Naive thymus-derived CD8-positive, alpha-beta T cell (primary cell): Measurements from ENCODE around the gene PNLIPRP3. TPM values are rescaled to one million over a fixed set of nuclear protein-coding genes. Genes with fewer than 3 reads are reported as not detected.

Experiments used
- ATAC-seq, 2 donors: fragments of 150-1000 bp; cut with Tn5 transposase in 1 of 2; sonication (Bioruptor Pico), chemical (Tn5 transposase) in 1 of 2; 1 replicate in 1 of 2; 2 replicates in 1 of 2; pipeline ENCODE4 v1.10.0; 2021; ENCODE audit warnings: mild to moderate bottlenecking in 2 of 2, moderate library complexity in 2 of 2
- POLR2A ChIA-PET: fragments of 350-600 bp; sonication (Branson Sonifier 250); formaldehyde crosslinking; loops from one replicate; lab custom pipeline; 2021; ENCODE audit warnings: antibody characterized with exemption; lab: Charles Lee
- DNase-seq, 10 donors: peaks; one replicate each; pipeline versions ENCODE4 v3.0.0 to v3.0.0-alpha.2; 2020 to 2022
- H3K27ac Mint-ChIP-seq, 10 donors: one replicate each; pipeline ENCODE4 v1.8.0; 2020 to 2022; ENCODE audit warnings: mild to moderate bottlenecking in 10 of 10, mixed read lengths in 10 of 10, moderate library complexity in 4 of 10, inconsistent platforms in 1 of 10
- H3K27me3 Mint-ChIP-seq, 5 donors: one replicate each; pipeline ENCODE4 v1.8.0; 2021 to 2022; ENCODE audit warnings: mixed read lengths in 5 of 5
- H3K36me3 Mint-ChIP-seq, 3 donors: one replicate each; pipeline ENCODE4 v1.8.0; 2020 to 2022; ENCODE audit warnings: mixed read lengths in 3 of 3, mild to moderate bottlenecking in 2 of 3, inconsistent platforms in 1 of 3
- H3K4me1 Mint-ChIP-seq, 4 donors: one replicate each; pipeline ENCODE4 v1.8.0; 2021 to 2022; ENCODE audit warnings: mixed read lengths in 4 of 4
- H3K4me3 Mint-ChIP-seq, 10 donors: one replicate each; pipeline ENCODE4 v1.8.0; 2020 to 2022; ENCODE audit warnings: mild to moderate bottlenecking in 10 of 10, mixed read lengths in 10 of 10, moderate library complexity in 6 of 10, inconsistent platforms in 1 of 10
- H3K9me3 Mint-ChIP-seq, 9 donors: one replicate each; pipeline ENCODE4 v1.8.0; 2020 to 2022; ENCODE audit warnings: mixed read lengths in 9 of 9, mild to moderate bottlenecking in 3 of 9, inconsistent platforms in 1 of 9, moderate library complexity in 1 of 9
- polyA plus RNA-seq, 3 donors: library from polyadenylated mRNA; unstranded; fragments of 300-500 nt; fragmentation: Illumina TruSeq; gene quantifications; one replicate each; pipeline ENCODE4 v1.2.3, GENCODE V29; 2021
- total RNA-seq, 8 experiments: library from RNA in 2 of 8; stranded (reverse) in 2 of 8; gene quantifications; one replicate each; pipeline ENCODE4 v1.2.3 and lab custom pipeline; 2021 to 2026

PNLIPRP3 gene
- total and polyA plus RNA-seq, 5 experiments from 2014 or later: not detected

DNA sequence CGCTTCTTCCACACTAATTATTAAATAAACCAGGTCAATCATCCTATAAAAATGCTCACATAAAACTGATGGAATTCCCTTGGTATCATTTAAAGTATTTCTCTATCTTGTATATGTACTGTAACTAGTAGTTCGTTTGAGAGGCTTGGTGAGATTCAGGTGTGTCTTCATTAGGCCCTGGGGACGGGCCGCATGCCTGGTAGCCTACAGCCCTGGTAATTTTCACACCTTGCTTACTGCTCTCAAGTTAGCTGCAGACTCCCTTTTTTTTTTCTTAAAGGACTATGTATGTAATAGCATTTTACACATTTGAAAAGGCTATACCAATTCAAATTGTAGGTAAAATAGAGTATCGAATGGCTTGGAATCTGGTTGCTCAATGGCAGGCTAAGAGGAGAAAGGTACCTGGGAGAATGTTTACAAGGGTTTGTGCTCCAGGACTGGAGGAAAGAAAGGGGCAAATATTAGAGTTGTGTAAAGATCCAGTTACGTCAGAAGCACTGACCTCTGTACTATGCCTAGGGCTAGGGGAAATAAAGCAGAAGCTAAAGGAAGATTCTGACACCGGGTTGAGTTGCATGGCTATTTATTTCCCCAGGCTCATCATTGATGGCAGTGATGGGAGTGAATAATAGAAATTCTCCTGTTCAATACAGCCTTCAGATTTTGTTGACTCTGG, 59.3 kb downstream of the PNLIPRP3 start:
- H3K27me3 Mint-ChIP-seq: peaks cover 4 to 26% (median 13%) of the 10 kb centered on the region in 5 donors
- H3K4me1 Mint-ChIP-seq: no peaks in the 10 kb centered on the region
- POLR2A ChIA-PET: no interaction called here
- no peak overlapping the region for H3K27ac Mint-ChIP-seq
- no peaks in the 10 kb centered on the region for H3K9me3 Mint-ChIP-seq
- DNase-seq (no peak), ATAC-seq (no peak)
- no peak overlapping the region for H3K4me3 Mint-ChIP-seq
- H3K36me3 Mint-ChIP-seq: no peaks in the 10 kb centered on the region

DNA sequence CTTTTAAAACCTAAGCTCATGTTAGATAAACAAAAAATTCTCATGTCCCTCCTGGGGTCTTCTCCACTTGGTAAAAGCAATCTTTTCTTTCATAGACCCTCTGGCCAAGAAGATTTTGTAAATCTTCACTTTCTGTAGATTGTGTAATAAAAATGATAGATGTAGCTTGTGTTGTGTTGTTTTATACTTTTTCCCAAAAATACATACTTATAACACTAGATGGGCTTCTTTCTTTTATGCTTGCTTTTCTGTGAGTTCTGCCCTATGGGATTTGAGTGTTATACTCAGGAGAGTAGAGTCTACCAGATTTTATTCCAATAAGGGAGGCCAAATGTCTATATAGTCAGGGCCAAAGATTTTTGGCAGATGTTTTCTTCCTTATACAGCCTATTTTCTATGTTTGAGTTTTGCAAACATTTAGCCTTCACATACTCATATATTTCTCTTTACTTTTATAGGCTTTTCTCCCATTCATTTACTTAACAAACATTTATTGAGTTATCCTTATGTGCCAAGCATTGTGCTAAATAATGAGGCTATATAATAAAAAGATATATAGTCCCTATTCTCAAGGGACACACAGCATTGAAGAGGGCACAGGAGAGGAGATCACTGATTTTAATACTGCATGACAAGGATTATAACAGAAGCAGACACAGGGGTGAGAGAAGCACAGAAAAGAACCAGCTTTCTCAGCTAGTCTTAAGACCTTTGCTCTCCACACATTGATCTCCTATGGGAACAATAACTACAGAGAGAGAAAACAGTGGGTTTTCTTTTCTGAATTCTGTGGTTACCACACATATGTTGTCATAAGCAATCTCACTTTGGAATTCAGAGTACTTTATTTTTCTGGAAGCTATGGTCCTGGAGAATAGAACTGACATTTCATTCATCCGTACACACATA, 60.1 kb downstream of the PNLIPRP3 start:
- Mint-ChIP-seq H3K4me1 (no peaks in the 10 kb centered on the region), H3K36me3 (no peaks in the 10 kb centered on the region), H3K27ac (no peak overlapping the region), H3K27me3 (peaks cover 4 to 17% (median 8%) of the 10 kb centered on the region in 5 donors), H3K4me3 (no peak overlapping the region), H3K9me3 (no peaks in the 10 kb centered on the region)
- no peak for ATAC-seq
- DNase-seq: no peak
- POLR2A ChIA-PET: no interaction called here

DNA sequence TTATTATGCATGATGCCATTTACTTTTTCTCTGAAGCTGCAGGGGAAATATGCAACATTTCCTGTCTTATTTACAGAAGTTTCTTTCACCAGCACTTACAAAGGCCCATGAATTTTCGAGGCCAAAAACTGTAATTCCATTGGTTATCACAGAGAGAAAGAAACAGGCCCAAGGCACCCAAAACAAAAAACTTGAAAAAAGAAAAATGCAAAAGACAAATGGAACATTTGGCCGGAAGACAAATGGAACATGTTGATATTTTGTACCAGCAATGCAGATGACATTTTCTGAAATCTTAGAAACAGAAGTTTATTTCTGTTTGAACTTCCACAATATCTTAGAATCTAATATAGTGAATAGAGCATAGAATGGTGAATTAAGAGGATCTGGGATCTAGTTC, 61.8 kb downstream of the PNLIPRP3 start:
- Mint-ChIP-seq H3K27me3 (peaks cover 4 to 11% (median 7%) of the 10 kb centered on the region in 5 donors), H3K9me3 (peaks cover 0 to 3% (median 0%) of the 10 kb centered on the region in 9 donors), H3K27ac (no peak overlapping the region), H3K4me1 (no peaks in the 10 kb centered on the region), H3K36me3 (peaks cover 0 to 2% (median 0%) of the 10 kb centered on the region in 3 donors), H3K4me3 (no peak overlapping the region)
- ATAC-seq: no peak
- POLR2A ChIA-PET: no interaction called here
- DNase-seq: no peak

DNA sequence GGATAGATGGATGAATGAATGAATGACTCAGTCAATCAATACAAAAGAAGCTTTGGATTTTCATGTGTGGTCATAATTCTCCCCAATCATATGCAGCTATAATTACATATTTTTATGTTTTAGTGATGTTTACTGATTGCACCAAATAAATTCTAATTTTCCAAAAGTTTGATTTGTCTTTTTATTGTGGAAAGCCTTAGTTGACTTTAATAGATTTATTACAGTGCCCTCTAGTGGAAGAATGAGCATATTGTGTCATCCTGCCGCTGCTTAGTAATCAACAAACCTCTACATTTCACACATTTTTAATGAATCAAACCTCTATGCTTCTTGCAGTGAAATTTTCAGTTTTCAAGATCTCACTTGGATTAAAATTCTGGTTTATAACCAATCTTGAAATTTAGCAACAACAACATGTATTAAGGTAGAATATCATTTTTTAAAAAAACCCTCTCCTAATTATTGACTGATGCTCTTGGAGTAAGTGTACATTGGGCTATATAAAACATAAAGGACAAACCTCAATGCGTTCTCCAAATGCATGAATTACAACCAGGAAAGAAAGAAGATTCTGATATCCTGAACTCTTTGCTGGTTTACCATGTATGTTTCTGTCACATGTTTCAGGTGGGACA, 62.5 kb downstream of the PNLIPRP3 start:
- POLR2A ChIA-PET: no interaction called here
- Mint-ChIP-seq H3K27ac (no peak overlapping the region), H3K4me1 (no peaks in the 10 kb centered on the region), H3K27me3 (peaks cover 4 to 10% (median 7%) of the 10 kb centered on the region in 5 donors), H3K4me3 (no peak overlapping the region), H3K9me3 (peaks cover 0 to 3% (median 0%) of the 10 kb centered on the region in 9 donors), H3K36me3 (peaks cover 0 to 2% (median 0%) of the 10 kb centered on the region in 3 donors)
- no peak for ATAC-seq
- DNase-seq: peak in 1 of 10 donors; percentile 3

DNA sequence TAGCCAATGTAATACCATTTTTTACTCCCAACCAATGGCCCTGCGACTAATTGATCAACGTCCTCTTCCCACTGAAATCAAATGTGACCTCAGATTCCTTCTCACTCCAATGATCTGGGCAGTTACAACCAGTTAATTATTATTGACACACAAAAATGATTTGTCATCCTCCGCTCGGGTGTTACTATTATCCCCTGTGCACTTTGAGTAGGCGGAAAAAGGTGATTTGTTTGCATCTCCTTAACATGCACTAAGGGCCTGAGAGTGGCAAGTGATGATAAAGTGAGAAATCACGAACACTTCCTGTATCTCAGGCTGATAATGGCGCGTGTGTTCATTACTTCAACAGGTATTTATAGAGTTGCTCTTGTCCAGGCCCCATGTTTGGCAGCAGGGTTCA, 77.1 kb downstream of the PNLIPRP3 start:
- POLR2A ChIA-PET: no interaction called here
- Mint-ChIP-seq H3K9me3 (peaks cover 0 to 22% (median 2%) of the 10 kb centered on the region in 9 donors), H3K36me3 (peaks cover 0 to 4% (median 0%) of the 10 kb centered on the region in 3 donors), H3K4me3 (no peak overlapping the region), H3K27ac (no peak overlapping the region), H3K4me1 (no peaks in the 10 kb centered on the region), H3K27me3 (peaks cover 0 to 24% (median 8%) of the 10 kb centered on the region in 5 donors)
- DNase-seq (no peak), ATAC-seq (no peak)

DNA sequence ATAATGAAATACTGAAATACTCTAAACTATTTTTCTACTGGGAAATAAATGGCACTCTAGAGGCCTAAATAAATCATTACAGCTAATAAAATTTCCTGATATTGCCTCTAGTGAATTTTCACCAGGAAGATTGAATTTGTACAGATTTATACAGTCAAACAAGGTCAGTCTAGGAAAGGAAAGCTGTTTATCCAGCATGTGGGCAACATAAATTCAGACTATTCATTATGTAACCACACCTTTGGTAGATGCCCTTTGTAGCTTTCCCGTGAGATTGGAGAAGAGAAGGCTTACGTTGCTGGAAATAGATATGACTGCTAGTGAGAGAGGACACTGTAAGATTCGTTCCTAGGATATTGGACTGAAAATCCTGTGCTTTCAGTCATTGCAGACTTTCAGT, 82.9 kb downstream of the PNLIPRP3 start:
- Mint-ChIP-seq H3K9me3 (peaks cover 0 to 13% (median 0%) of the 10 kb centered on the region in 9 donors), H3K4me3 (no peak overlapping the region), H3K27ac (no peak overlapping the region), H3K4me1 (no peaks in the 10 kb centered on the region), H3K36me3 (no peaks in the 10 kb centered on the region), H3K27me3 (peaks cover 1 to 29% (median 8%) of the 10 kb centered on the region in 5 donors)
- ATAC-seq (no peak), DNase-seq (no peak)
- POLR2A ChIA-PET: no interaction called here

DNA sequence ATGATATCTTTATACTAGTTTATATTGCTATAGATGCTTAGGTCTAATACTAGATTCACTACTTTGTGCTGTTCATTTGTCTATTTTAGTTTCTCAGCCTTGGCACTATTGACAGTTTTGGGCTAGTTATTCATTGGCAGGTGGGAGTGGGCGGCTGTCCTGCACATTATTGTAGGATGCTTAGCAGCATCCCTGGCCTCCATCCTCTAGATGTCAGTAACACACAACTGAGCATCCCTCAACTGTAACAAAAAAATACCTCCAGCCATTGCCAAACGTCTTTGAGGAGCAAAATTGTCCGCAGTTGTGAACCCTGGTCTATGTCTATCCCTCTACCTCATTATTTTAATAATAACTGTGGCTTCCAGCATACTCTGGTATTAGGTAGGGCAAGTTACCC, 83.7 kb downstream of the PNLIPRP3 start:
- Mint-ChIP-seq H3K9me3 (peaks cover 0 to 13% (median 0%) of the 10 kb centered on the region in 9 donors), H3K4me1 (no peaks in the 10 kb centered on the region), H3K4me3 (no peak overlapping the region), H3K27me3 (peaks cover 1 to 29% (median 8%) of the 10 kb centered on the region in 5 donors), H3K27ac (no peak overlapping the region), H3K36me3 (no peaks in the 10 kb centered on the region)
- DNase-seq: no peak
- ATAC-seq: no peak
- POLR2A ChIA-PET: no interaction called here

DNA sequence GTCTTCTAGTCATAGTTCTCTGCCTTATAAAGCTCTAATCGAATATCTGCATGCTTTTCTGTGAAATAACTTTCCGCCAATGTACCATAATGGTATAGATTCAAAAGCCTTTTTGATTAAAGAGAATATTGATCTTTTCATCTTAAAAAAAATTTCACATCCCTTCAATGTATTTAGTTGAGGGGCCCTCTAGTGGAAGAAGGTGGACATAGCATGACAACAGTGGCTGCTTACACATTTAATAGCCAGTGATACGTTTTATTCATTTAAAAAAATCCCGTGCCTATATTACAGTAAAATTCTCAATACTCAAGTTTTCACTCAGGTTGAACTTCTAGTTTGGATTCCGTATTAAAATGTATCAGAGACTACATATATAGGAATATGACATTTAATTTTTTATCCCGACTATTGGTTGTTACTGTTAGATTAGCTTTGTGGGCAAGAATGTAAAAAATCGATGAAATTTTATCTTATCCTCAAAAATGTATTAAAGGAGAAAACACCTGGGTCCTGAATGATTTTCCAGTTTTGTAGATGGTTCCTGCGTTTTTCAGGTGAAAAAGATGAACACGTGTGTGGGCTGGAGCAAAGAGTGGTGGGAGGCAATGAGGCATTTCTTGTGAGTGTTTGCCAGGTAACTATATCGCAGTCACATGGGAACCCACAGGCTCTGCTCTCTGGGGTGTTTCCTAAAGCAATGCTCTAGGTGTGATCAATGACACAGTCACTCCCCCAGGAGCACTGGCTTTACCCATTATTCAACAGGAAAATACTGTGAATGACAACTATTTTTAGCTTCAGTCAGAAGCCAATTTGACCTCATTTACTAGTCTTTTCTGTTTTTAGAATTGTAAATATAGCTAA, 94.0 kb downstream of the PNLIPRP3 start:
- Mint-ChIP-seq H3K4me3 (no peak overlapping the region), H3K9me3 (no peaks in the 10 kb centered on the region), H3K36me3 (no peaks in the 10 kb centered on the region), H3K27ac (no peak overlapping the region), H3K4me1 (no peaks in the 10 kb centered on the region), H3K27me3 (peaks cover 7 to 25% (median 11%) of the 10 kb centered on the region in 5 donors)
- ATAC-seq (no peak), DNase-seq (peak in 4 of 10 donors; percentile 1 to 21 (median 4))
- POLR2A ChIA-PET: no interaction called here

DNA sequence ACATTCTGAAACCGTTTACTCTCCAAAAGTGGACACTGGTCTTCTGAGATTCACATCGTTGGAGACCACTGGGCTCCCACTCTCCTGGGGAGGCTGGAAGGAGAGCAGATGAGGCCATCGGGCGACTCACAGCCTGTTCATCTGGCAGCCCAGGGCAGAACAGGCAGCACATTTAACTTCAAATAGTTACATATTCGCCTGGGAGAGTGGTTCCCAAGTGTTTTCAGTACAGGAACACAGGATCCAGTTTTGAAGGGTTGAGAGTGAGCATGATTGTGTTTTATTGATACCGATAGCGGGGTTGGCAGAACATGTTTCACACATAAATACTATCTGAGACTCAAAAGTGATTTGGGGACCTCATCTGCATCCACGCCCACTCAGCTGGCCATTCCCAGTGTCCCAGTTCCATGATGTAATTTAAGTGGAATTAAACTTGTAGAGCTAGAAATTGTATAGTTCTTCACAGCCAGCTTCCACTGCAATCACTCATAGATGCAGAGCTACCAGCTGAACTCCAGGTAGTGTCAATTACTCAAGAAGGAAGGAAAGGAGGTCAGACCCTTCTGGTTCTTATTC, 95.2 kb downstream of the PNLIPRP3 start:
- H3K27me3 Mint-ChIP-seq: peaks cover 7 to 25% (median 13%) of the 10 kb centered on the region in 5 donors
- no peak overlapping the region for H3K4me3 Mint-ChIP-seq
- no peaks in the 10 kb centered on the region for H3K4me1 Mint-ChIP-seq
- no peak overlapping the region for H3K27ac Mint-ChIP-seq
- DNase-seq (no peak), ATAC-seq (no peak)
- POLR2A ChIA-PET: no interaction called here
- H3K36me3 Mint-ChIP-seq: no peaks in the 10 kb centered on the region
- no peaks in the 10 kb centered on the region for H3K9me3 Mint-ChIP-seq

DNA sequence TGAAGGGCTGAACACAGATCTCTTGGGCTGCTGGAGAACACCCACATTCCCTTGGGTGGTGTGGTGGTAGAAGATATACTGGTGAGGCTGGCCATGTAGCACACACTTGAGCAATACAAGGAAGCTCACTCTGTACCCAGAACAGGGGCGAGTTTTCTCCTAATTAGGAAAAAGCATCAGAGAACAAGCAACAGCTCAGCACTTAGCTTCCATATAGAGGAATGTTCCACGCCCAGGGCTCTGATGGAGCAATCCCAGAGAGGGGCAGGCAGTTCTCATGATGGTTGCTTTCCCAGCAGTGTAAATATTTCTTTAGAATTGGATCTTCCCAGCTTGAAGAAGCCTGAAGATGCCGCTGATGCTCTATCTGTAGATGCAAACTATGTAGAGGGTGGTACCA, 97.1 kb downstream of the PNLIPRP3 start:
- Mint-ChIP-seq H3K9me3 (no peaks in the 10 kb centered on the region), H3K4me1 (no peaks in the 10 kb centered on the region), H3K4me3 (no peak overlapping the region), H3K36me3 (no peaks in the 10 kb centered on the region), H3K27me3 (peaks cover 7 to 36% (median 15%) of the 10 kb centered on the region in 5 donors), H3K27ac (no peak overlapping the region)
- no peak for ATAC-seq
- POLR2A ChIA-PET: interaction anchor here (0.6 kb wide), 1 partner anchor 62 kb away, joined by 5 read pairs; no protein-coding TSS in a partner anchor
- DNase-seq: no peak

DNA sequence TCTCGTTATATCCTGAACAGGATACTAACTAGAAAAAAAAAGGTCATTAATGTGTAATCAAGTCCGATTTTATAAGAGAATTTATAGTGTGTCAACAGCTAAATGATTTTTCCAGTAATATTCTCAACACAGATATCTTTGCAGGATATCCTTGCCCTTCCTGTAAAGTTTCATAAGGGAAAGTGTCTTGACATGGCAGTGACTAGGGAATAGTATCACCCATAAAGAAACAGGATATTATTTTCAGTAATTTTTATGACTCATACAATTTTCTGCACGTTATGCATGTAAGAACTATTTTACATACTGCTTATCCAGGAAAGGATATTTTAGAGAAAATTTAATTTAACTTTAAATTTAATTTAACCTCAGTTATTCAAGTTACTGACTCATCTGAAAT, 98.6 kb downstream of the PNLIPRP3 start:
- ATAC-seq: no peak
- no peak overlapping the region for H3K27ac Mint-ChIP-seq
- H3K36me3 Mint-ChIP-seq: no peaks in the 10 kb centered on the region
- POLR2A ChIA-PET: no interaction called here
- H3K27me3 Mint-ChIP-seq: peaks cover 7 to 31% (median 18%) of the 10 kb centered on the region in 5 donors
- H3K9me3 Mint-ChIP-seq: no peaks in the 10 kb centered on the region
- no peak for DNase-seq
- H3K4me1 Mint-ChIP-seq: no peaks in the 10 kb centered on the region
- H3K4me3 Mint-ChIP-seq: no peak overlapping the region
